ENCODE results near the gene CCDC78. TPM values are rescaled to one million over a fixed set of nuclear protein-coding genes. Genes with fewer than 3 reads are reported as not detected.
A peak's percentile ranks its signal among the peaks of the same experiment; 100 is the strongest.
"Not testable (repeated sequence)": the region's sequence is repeated elsewhere in the genome, so short reads cannot be mapped to it uniquely, and the experiment has no call there.

Gene CCDC78
- total RNA-seq, 1 donor from 2014 or later = 0.38 TPM

DNA sequence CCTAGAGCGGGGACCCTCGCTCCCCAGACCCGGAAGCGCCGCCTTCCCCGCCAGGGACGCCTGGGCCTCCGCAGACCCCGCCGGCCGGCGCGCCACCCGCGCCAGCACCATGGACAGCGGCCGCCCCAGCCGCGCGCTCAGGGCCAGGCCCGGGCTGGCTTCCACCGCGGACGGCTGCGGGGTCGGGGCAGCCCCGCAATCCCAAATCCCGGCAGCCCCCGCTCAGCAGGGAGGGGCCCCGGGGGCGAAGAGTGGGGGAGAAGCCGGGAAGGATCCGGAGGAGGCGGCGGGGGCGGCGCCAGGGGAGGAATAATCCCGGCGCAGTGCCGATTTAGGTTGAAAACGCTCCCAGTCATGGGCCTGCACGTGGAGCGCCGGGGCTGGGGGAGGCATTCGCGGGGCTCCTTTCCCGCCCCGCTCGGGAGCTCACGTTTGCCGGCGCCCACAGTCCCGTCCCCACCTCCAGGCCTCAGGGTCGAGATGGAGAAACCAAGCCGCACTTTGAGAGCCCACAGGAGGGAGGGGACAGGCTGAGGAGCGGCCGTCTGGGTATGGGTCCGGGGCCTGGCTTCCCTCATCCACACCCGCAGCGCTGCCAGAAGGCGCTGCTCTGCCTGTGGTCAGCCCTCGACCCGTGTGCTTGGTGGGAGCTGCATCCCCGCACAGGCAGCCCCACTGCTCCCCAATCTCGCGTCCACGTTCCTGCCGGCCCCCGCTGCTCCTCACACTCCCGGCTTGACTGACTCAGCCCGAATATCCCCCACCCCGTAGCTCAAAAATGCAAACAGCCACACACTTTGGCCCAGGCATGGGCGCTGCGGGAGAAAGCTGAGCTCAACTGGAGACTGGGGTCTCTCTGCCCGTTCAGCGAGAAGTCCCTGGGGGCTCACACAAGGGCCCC, 25.3 kb downstream of the CCDC78 start:
- ATAC-seq = peak; percentile 76

GRCh38 chr16:698911-699671, 27.2 kb downstream of the CCDC78 start:
- DNase-seq (ENCODE audit: low spot score) (no peak), ATAC-seq (no peak)

More for the DNA sequence above, 25.3 kb downstream of the CCDC78 start:
- DNase-seq (ENCODE audit: low spot score) = no peak

- ATAC-seq (peak; percentile 35), DNase-seq (ENCODE audit: low spot score) (no peak)
Observed at GRCh38 chr16:695355-696089, 30.7 kb downstream of the CCDC78 start.

- ATAC-seq (no peak), DNase-seq (ENCODE audit: low spot score) (no peak)
Observed at GRCh38 chr16:694863-695354, 31.3 kb downstream of the CCDC78 start.

DNA sequence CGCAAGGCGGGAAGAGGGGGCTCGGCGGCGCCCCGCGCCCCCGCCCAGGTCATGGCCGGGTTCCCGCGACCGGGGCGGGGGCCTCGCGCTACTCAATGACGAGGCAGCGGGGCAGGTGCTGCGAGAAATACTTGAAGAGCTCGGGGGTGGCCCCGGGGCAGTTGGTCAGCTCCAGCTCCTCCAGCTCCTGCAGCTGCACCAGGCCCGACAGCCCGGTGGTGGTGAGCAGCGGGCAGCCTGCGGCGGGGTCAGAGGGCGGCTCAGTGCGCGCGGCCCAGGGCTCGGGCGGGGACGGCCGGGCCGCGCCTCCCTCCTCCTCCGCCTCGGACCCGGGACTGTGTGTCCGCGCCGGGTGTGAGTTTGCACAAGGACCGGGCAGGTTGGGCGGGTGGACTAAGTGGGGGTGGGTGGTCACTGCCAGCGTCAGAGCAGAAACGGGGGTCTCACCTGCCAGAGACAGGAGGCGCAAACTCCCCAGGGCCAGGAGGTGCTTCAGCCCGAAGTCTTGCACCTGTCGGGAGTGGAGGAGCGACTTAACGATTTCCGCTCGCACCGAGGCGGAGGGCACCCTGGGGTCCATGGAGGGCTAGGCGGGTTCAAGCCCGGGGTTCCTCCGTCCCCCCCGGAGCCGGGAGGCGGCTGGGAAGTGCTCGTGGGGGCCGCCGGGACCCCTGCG, 31.9 kb downstream of the CCDC78 start:
- DNase-seq (ENCODE audit: low spot score) (no peak), ATAC-seq (no peak)

DNA sequence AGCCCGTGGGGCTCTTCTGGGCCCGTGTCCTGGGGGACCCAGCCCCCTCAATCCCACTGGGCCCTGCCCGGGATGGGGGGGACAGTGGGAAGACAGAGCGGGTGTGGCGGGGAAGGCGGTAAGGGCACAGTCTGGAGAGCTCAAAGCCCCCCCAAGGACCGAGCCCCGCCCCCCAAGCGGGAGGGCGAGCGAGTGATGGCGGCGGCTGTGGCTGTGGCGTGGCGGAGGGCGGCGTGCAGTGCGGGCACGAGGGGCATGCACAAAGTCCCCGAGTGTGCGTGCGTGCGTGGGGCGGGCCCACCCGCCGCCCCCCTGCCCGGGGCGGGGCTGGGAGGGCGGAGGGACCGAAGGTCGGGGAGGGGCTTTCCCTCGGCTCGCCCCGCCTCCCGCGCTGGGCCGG, 32.5 kb downstream of the CCDC78 start:
- DNase-seq (ENCODE audit: low spot score) (no peak), ATAC-seq (no peak)

- DNase-seq (ENCODE audit: low spot score) (no peak), ATAC-seq (no peak)
Observed at GRCh38 chr16:693364-693763, 32.9 kb downstream of the CCDC78 start.

- DNase-seq (ENCODE audit: low spot score) (no peak), ATAC-seq (no peak)
Observed at GRCh38 chr16:692356-693108, 33.7 kb downstream of the CCDC78 start.

DNA sequence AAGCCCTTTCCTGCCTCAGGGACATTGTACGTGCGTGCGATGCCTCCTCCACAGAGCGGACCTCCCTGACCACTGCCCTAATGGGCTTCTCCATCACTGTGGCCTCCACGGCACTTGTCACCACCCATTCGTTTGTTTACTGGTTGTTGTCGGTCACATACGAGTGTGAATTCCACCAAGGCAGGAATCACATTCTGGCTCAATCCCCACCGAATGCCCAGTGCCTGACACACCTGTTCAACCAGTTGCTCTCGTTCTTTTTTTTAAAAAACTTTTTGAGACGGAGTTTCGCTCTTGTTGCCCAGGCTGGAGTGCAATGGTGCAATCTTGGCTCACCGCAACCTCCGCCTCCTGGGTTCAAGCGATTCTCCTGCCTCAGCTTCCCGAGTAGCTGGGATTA, 35.0 kb downstream of the CCDC78 start:
- not testable (repeated sequence) for ATAC-seq

GRCh38 chr16:689175-689897, 36.9 kb downstream of the CCDC78 start:
- ATAC-seq (no peak), DNase-seq (ENCODE audit: low spot score) (no peak)

More for the DNA sequence above, 35.0 kb downstream of the CCDC78 start:
- not testable (repeated sequence) for DNase-seq (ENCODE audit: low spot score)

DNA sequence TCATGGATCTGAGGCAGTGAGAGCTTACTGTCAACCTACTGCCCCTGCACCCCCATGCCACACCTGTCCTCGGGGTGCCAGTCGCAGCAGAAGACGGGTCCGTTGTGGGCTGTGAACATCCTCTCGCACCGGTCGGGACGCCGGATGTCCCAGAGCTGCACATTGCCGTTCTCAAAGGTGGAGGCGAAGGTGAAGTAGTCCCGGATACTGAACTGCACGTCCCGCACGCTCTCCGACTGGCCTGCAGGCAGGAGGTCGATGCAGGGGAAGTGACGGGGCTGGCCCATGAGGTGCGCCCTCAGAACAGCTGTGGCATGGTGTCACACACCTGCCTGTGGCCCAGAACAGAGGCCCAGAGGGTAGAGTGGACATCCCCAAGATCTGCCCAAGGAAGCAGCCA, 38.7 kb downstream of the CCDC78 start:
- ATAC-seq = no peak

DNA sequence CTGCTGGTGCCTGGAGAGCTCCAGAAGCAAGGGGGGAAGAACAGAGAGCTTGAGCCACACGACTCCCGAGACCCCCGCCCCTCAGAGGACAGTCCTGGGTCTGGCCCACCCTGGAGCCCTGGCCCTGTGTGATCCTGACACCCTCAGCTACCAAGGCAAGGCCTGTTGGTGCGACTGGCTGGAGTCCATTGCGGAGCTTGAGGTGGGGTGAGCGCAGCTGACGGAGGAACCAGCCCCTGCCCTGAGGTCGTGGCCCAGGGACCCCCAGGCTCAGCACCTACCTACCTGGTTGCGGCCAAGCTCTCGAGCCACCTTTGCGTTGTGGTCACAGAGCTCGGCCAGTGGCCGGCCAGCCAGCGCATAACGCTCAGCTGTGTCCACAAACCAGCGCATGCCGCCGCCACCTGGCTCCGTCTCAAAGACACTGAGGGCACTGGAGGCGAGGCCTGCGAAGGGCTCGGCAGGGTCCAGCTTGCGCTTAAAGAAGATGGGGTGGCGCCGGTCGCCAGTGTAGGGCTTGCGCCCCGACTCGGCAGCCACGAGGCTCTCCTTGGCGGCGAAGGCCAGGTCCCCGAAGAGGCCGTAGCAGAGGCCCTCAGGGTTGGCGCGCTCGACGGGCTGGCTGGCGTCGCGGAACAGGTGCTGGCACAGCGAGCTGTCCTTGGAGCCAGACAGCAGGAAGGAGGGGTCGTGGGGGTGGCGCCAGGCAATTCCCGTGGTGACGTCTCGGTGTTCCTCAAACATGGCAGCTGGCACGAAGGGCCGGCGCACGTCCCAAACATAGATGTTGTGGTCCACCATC, 39.6 kb downstream of the CCDC78 start:
- no peak for ATAC-seq
- no peak for DNase-seq (ENCODE audit: low spot score)

More for the DNA sequence above, 38.7 kb downstream of the CCDC78 start:
- DNase-seq (ENCODE audit: low spot score) = no peak

- ATAC-seq (peak; percentile 8), DNase-seq (ENCODE audit: low spot score) (peak; percentile 65)
Observed at GRCh38 chr16:685967-686366, 40.3 kb downstream of the CCDC78 start.

GRCh38 chr16:684961-685696, 41.1 kb downstream of the CCDC78 start:
- ATAC-seq (no peak), DNase-seq (ENCODE audit: low spot score) (peak; percentile 65)

GRCh38 chr16:684071-684794, 42.0 kb downstream of the CCDC78 start, which contains the start of gene JMJD8:
Gene JMJD8 (minus strand): TSS chr16:684334. CDS start chr16:684319, 15 bp downstream.
- ATAC-seq = peak; percentile 63
- DNase-seq (ENCODE audit: low spot score) = peak; percentile 98

DNA sequence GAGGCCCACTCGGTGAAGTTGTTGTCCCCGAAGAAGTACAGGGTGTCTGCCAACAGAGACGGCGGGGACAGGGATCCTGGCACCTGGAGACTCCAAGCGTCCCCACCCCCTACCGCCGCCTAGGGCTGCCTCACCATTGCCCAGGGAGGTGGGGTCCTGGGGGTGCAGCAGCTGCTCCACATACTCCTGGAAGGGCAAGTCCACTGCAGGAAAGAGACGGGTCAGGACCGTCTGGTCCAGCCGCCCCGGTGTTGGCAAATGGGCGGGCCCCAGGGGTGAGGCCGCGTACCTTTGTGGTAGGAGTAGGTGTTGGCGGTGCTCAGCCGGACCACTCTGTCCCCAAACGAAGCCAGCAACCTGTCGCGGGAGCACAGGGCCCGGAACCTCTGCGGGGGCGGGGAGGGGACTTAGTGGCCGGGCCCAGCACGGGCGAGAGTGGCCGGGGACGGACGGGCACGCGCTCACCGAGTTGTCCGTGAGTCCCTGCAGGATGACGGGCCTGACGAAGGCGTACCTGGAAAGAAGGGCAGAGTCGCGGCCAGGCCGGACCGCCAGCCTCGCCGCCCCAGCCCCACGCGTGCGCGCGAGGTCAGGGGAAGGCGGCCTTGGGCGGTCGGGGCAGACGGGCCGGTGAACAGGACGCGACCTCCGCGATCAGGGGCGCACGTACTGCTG, 42.7 kb downstream of the CCDC78 start:
- DNase-seq (ENCODE audit: low spot score) = no peak
- ATAC-seq = no peak
